ENCODE measurements around the gene MOSPD2. TPM values are rescaled to one million over a fixed set of nuclear protein-coding genes. Genes with fewer than 3 reads are reported as not detected.

The MOSPD2 gene
- total RNA-seq, 2 donors from 2014 or later: 19.0 to 21.1 TPM

DNA sequence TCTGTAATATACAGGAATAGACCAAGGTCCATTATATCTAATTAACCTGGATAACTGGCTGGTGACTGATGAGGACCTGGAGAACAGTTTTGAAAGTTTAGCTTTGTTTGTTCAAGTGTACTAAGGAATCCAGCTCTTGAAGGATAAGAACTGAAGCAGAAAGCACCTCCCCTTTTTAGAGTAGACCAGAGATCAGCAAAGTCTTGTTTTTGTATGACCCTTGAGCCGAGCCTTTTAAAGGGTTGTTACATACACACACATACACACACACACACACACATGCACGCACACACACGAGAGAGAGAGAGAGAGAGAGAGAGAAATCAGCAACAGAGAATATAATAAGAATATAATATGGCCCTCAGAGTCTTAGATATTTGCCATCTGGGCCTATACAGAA lies 13.0 kb downstream of the MOSPD2 start:
- peaks cover 0 to 4% of the 10 kb centered on the region in 2 donors for H3K9me3 Mint-ChIP-seq
- no peak for DNase-seq (ENCODE audit: low spot score in 2 of 2)
- H3K36me3 Mint-ChIP-seq: peaks cover 0 to 30% of the 10 kb centered on the region in 2 donors
- ATAC-seq: no peak
- H3K27ac Mint-ChIP-seq: peak overlapping the region in 1 of 2 donors; percentile 86

DNA sequence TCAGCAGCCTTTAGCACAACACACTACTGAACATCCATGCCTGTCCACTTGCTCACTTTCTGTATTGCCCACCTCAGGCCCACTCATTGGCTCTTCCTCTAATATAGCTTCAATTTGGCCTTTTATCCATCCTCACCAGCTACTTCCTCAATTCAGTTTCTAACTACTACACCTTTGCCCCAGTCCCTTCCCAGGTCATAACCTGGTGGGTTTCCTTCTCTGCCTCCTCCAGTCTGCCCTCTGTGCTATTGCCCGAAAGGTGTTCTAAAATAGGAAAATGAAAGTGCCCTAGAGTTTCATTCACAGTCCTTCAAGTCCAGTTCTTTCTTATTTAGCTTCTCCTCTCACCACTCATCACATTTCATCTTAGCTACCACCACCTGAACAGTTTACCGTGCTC lies 23.1 kb downstream of the MOSPD2 start:
- ATAC-seq: no peak
- H3K9me3 Mint-ChIP-seq: no peaks in the 10 kb centered on the region
- peak overlapping the region in 1 of 2 donors; percentile 29 for H3K27ac Mint-ChIP-seq
- no peak for DNase-seq (ENCODE audit: low spot score in 2 of 2)
- H3K36me3 Mint-ChIP-seq: peaks cover 0 to 25% of the 10 kb centered on the region in 2 donors

DNA sequence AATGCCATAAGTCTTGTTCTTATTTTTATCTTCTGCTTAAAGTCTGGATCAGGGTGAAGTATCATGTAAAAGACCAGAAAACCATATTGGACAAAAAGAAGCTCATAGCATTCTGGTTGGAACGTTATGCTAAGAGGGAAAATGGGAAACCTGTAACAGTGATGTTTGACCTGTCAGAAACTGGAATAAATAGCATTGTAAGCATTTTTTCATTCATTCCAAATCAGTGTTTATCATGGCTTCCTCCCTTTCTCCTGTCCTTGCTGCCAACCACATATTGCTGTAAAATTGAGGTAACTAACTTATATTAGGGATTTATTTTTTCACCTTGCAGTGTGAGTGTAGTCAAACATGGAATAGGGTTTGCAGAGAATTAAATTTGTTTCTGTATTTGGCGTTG lies 23.8 kb downstream of the MOSPD2 start:
- no peak for ATAC-seq
- H3K36me3 Mint-ChIP-seq: peaks cover 0 to 22% of the 10 kb centered on the region in 2 donors

GRCh38 chrX:14899607-14900006 lies 26.4 kb downstream of the MOSPD2 start:
- ATAC-seq (peak; percentile 76 to 78), DNase-seq (ENCODE audit: low spot score in 2 of 2) (no peak)
- Mint-ChIP-seq H3K36me3 (peaks cover 0 to 25% of the 10 kb centered on the region in 2 donors), H3K9me3 (no peaks in the 10 kb centered on the region), H3K27ac (peak overlapping the region in 1 of 2 donors; percentile 88)

More for the DNA sequence above, 23.8 kb downstream of the MOSPD2 start:
- peak overlapping the region in 1 of 2 donors; percentile 65 for H3K27ac Mint-ChIP-seq
- DNase-seq (ENCODE audit: low spot score in 2 of 2): no peak
- no peaks in the 10 kb centered on the region for H3K9me3 Mint-ChIP-seq

DNA sequence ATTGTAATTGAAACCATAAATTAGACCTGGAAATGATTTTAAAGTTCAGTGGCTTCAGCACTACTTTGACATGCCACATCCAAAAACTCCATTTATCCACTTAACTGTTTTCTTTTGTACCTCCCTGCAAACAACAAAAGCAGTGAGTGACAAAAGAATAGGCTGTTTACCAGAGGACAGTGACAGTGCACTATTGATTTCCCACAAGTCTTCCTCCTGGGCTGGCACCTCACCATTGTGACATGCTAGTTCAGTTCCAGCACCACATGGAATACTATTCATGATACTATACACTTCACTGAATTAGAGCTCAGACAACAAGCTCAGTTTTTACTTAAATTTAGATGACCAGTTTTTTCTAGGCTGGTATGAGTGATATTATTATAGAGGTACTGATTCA lies 29.3 kb downstream of the MOSPD2 start:
- Mint-ChIP-seq H3K36me3 (peaks cover 0 to 17% of the 10 kb centered on the region in 2 donors), H3K9me3 (no peaks in the 10 kb centered on the region), H3K27ac (no peak overlapping the region)
- ATAC-seq (no peak), DNase-seq (ENCODE audit: low spot score in 2 of 2) (no peak)

DNA sequence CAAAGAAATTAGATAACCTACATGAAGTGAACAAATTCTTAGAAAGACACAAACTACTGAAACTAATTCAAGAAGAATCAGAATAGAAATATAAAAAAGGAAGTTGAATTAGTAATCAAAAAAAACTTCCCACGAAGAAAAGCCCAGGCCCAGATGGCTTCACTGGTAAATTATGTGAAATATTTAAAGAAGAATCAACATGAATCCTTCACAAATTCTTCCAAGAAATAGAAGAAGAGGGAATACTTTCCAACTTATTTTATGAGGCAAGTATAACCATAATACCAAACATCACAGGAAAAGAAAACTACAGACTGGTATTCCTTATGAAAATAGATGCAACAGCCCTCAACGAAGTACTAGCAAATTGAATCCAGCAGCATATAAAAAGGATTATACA lies 30.7 kb downstream of the MOSPD2 start:
- Mint-ChIP-seq H3K9me3 (no peaks in the 10 kb centered on the region), H3K27ac (no peak overlapping the region), H3K36me3 (peaks cover 0 to 17% of the 10 kb centered on the region in 2 donors)
- no peak for DNase-seq (ENCODE audit: low spot score in 2 of 2)
- no peak for ATAC-seq

GRCh38 chrX:14913241-14913640 lies 40.0 kb downstream of the MOSPD2 start:
- no peak overlapping the region for H3K27ac Mint-ChIP-seq
- peaks cover 0 to 5% of the 10 kb centered on the region in 2 donors for H3K36me3 Mint-ChIP-seq
- DNase-seq (ENCODE audit: low spot score in 2 of 2) (no peak), ATAC-seq (peak in 1 of 2 donors; percentile 30)
- H3K9me3 Mint-ChIP-seq: no peaks in the 10 kb centered on the region

DNA sequence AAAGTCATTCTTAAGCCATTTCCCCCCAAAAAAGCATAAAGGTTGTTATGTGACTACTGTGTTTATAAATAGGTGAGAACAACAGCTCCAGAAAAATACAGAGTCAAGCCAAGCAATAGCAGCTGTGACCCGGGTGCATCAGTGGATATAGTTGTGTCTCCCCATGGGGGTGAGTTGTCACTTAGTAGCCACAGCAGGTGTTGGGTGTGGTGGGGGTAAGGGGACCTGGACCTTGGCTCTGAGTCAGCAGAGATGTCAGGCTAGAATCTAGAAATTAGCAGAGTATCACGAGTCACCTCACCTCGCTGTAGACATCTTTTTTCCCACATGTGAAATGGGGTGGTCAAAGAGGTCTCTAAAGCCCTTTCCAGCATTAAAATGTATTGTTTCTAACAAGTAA lies 42.4 kb downstream of the MOSPD2 start:
- no peak for DNase-seq (ENCODE audit: low spot score in 2 of 2)
- H3K27ac Mint-ChIP-seq: no peak overlapping the region
- ATAC-seq: peak; percentile 31 to 54
- peaks cover 0 to 5% of the 10 kb centered on the region in 2 donors for H3K36me3 Mint-ChIP-seq
- H3K9me3 Mint-ChIP-seq: no peaks in the 10 kb centered on the region

GRCh38 chrX:14916017-14916674 lies 42.9 kb downstream of the MOSPD2 start:
- H3K9me3 Mint-ChIP-seq: no peaks in the 10 kb centered on the region
- H3K27ac Mint-ChIP-seq: no peak overlapping the region
- ATAC-seq (no peak), DNase-seq (ENCODE audit: low spot score in 2 of 2) (no peak)
- peaks cover 0 to 5% of the 10 kb centered on the region in 2 donors for H3K36me3 Mint-ChIP-seq

GRCh38 chrX:14919407-14919806 lies 46.2 kb downstream of the MOSPD2 start:
- no peak overlapping the region for H3K27ac Mint-ChIP-seq
- no peaks in the 10 kb centered on the region for H3K36me3 Mint-ChIP-seq
- DNase-seq (ENCODE audit: low spot score in 2 of 2) (no peak), ATAC-seq (no peak)
- H3K9me3 Mint-ChIP-seq: no peaks in the 10 kb centered on the region

DNA sequence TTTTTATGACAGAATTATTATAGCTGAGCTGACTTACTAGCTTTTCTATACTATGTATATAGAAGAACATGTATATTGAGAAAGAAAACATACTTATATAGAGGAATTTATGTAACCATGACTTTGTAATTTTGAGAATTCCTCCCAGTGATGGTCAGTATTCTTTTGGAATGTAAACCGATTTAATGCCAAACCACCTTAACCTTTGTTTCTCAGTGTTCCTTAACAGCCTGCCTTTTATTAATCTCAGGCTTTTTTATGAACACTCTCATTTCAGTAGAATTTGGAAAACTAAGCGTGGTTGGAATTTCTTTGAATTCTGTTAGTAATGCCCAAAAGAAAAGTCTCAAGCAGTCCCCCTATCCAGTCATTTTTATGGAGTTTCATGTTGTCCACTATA lies 47.0 kb downstream of the MOSPD2 start:
- no peaks in the 10 kb centered on the region for H3K36me3 Mint-ChIP-seq
- ATAC-seq (no peak), DNase-seq (ENCODE audit: low spot score in 2 of 2) (no peak)
- no peaks in the 10 kb centered on the region for H3K9me3 Mint-ChIP-seq
- no peak overlapping the region for H3K27ac Mint-ChIP-seq

DNA sequence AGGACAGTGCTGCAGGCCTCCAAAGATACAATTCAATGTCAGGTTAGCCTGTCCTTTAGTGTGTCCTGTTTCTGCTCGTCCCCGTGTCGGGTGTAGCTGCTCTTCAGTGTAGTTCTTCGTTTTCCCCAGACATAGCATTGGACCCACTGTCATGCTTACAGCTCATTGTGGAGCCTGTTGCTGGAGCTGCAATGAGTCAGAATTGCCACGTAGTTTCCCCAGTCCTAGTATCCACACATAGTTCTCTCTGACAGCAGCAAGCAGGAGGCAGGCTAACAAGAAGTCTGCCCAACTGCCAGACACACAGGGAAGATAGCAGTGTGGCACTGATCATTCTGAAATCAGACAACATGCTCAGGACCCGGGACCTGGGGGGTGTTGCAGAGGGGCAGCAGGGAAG lies 49.2 kb downstream of the MOSPD2 start:
- H3K36me3 Mint-ChIP-seq: no peaks in the 10 kb centered on the region
- peak overlapping the region in 1 of 2 donors; percentile 74 for H3K27ac Mint-ChIP-seq
- no peak for DNase-seq (ENCODE audit: low spot score in 2 of 2)
- H3K9me3 Mint-ChIP-seq: no peaks in the 10 kb centered on the region
- no peak for ATAC-seq

- H3K36me3 Mint-ChIP-seq: no peaks in the 10 kb centered on the region
- DNase-seq (ENCODE audit: low spot score in 2 of 2) (no peak), ATAC-seq (no peak)
- H3K9me3 Mint-ChIP-seq: no peaks in the 10 kb centered on the region
- H3K27ac Mint-ChIP-seq: no peak overlapping the region
Measured at GRCh38 chrX:14923761-14924160, 50.5 kb downstream of the MOSPD2 start.

GRCh38 chrX:14926471-14926870 lies 53.2 kb downstream of the MOSPD2 start:
- Mint-ChIP-seq H3K27ac (no peak overlapping the region), H3K36me3 (no peaks in the 10 kb centered on the region), H3K9me3 (no peaks in the 10 kb centered on the region)
- no peak for DNase-seq (ENCODE audit: low spot score in 2 of 2)
- no peak for ATAC-seq

DNA sequence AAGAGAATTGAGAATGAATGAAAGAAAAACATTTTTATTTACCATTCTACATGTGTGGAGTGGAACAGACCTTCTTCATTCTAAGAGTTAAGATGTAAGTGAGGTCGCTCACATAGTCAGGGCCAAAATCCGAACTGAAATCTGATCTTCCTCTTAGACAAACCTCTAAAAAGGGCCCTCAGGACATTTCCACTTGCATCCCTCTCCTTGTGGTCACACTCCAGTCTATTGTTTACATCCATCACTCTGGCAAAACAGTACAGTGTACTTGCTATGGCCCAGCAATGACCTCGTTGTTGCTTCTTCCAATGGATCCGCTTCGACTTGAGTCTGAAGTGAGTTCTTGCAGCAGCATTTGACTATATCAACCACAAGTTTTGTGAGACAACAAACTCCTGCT lies 54.2 kb downstream of the MOSPD2 start:
- H3K36me3 Mint-ChIP-seq: no peaks in the 10 kb centered on the region
- H3K27ac Mint-ChIP-seq: no peak overlapping the region
- ATAC-seq (no peak), DNase-seq (ENCODE audit: low spot score in 2 of 2) (no peak)
- no peaks in the 10 kb centered on the region for H3K9me3 Mint-ChIP-seq

DNA sequence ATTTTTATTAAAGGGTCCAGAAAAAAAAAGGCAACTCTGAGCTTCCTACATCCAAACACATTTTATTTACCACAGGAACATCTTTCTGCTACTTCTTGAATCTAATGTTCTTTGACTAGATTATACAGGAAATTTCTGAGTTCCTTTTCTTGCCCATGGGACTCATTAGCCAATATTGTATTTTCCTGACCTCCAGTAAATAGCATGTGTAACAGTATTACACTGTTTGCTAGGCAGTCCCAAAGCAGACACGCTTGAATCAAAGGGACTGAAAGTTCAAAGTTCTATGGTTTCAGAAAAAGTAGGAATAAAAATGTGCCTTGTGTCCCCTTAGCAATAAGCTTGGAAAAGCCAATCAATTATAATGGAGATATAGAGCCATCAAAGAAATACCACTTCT lies 57.4 kb downstream of the MOSPD2 start:
- Mint-ChIP-seq H3K9me3 (no peaks in the 10 kb centered on the region), H3K27ac (no peak overlapping the region), H3K36me3 (no peaks in the 10 kb centered on the region)
- DNase-seq (ENCODE audit: low spot score in 2 of 2): no peak
- ATAC-seq: no peak

- DNase-seq (ENCODE audit: low spot score in 2 of 2) (no peak), ATAC-seq (no peak)
- Mint-ChIP-seq H3K27ac (no peak overlapping the region), H3K9me3 (no peaks in the 10 kb centered on the region), H3K36me3 (no peaks in the 10 kb centered on the region)
Measured at GRCh38 chrX:14932136-14932535, 58.9 kb downstream of the MOSPD2 start.

DNA sequence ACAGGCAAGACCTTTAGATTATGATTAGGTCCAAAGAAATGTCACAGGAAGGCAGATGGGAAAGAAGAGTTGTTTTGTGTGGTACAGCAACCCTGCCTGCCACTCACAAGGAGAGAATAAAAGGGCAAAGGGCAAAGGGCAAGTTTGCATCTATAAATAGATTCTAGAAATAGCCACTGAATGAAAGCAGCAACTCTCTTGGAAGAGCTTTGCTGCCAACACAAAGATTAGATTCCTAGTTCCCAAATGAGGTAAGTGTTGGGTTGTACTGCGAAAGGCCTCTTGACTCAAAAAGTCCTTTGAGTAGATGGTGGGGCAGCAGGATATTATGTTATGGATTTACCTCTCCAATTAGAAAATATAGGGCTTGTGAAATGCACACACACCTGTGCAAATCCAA lies 61.2 kb downstream of the MOSPD2 start:
- DNase-seq (ENCODE audit: low spot score in 2 of 2) (no peak), ATAC-seq (no peak)
- H3K9me3 Mint-ChIP-seq: no peaks in the 10 kb centered on the region
- no peak overlapping the region for H3K27ac Mint-ChIP-seq
- no peaks in the 10 kb centered on the region for H3K36me3 Mint-ChIP-seq
